Measurements from ENCODE around the gene S100Z. TPM values are rescaled to one million over a fixed set of nuclear protein-coding genes. Genes with fewer than 3 reads are reported as not detected.
"Not testable (repeated sequence)": the region's sequence is repeated elsewhere in the genome, so short reads cannot be mapped to it uniquely, and the experiment has no call there.

S100Z gene
- total RNA-seq, 1 donor from 2014 or later, result not detected

DNA sequence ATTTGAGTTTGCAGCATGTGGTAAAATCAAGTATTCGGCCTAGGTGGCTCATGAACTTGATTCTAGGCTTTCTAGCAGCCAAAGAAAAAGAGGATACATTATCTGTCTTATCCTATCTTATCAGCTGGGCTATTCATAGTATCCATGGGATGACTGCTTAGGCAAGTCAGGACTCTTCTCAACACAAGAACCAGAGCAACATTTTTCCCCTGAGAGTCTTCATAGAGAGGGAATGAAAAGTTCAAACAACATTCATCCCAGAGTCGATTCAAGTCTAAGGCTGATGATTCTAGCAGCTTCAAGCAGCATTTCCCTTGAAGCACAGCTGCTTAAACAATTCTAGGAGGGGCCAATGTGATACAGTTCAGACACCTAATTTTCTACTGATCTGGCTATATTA, 3.0 kb downstream of the S100Z start:
- FAIRE-seq (no peak), DNase-seq (ENCODE audit: low read depth) (no peak)
- Histone ChIP-seq H3K4me3 (ENCODE audit: low read depth, low read length) (no peak overlapping the region), H3K27me3 (ENCODE audit: control insufficient read depth, insufficient read depth, low read length) (no peaks in the 10 kb centered on the region), H3K36me3 (ENCODE audit: control insufficient read depth, insufficient read depth, low read length) (no peaks in the 10 kb centered on the region)
- TF ChIP-seq, protein P1, sequence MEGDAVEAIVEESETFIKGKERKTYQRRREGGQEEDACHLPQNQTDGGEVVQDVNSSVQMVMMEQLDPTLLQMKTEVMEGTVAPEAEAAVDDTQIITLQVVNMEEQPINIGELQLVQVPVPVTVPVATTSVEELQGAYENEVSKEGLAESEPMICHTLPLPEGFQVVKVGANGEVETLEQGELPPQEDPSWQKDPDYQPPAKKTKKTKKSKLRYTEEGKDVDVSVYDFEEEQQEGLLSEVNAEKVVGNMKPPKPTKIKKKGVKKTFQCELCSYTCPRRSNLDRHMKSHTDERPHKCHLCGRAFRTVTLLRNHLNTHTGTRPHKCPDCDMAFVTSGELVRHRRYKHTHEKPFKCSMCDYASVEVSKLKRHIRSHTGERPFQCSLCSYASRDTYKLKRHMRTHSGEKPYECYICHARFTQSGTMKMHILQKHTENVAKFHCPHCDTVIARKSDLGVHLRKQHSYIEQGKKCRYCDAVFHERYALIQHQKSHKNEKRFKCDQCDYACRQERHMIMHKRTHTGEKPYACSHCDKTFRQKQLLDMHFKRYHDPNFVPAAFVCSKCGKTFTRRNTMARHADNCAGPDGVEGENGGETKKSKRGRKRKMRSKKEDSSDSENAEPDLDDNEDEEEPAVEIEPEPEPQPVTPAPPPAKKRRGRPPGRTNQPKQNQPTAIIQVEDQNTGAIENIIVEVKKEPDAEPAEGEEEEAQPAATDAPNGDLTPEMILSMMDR (IDR thresholded peaks at IDR 0.05; ENCODE audit: insufficient read depth, low read length, severe bottlenecking), result no peak

DNA sequence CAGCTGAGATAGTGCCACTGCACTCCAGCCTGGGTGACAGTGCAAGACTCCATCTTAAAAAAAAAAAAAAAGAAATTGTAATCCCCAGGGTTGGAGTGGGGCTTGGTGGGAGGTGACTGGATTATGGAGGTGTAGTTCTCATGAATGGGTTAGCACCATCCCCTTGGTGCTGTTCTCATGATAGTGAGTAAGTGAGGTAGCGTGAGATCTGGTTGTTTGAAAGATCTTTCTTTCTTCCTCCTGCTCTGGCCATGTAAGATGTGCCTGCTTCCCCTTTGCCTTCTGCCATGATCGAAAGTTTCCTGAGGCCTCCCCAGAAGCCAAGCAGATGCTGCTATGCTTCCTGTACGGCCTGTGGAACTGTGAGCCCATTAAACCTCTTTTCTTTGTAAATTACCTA, 3.9 kb downstream of the S100Z start:
- H3K4me3 ChIP-seq (ENCODE audit: low read depth, low read length); H3K36me3 ChIP-seq (ENCODE audit: control insufficient read depth, insufficient read depth, low read length); FAIRE-seq; H3K27me3 ChIP-seq (ENCODE audit: control insufficient read depth, insufficient read depth, low read length); DNase-seq (ENCODE audit: low read depth): not testable (repeated sequence)

DNA sequence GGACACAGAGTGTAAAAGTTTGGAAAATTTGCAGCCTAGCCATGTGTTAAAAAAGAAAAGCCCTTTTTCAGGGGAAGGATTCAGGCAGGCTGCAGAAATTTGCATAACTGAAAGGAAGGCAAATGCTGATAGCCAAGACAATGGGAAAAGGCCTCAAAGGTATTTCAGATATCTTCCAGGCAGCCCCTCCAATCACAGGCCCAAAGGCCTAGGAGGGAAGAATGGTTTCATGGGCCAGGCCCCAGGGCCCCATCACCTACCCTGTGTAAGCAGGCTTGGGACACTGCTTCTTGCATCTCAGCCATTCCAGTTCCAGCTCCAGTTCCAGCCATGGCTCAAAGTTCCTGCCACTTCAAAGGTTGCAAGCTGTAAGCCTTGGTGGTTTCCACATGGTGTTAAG, 4.8 kb downstream of the S100Z start:
- Histone ChIP-seq H3K4me3 (ENCODE audit: low read depth, low read length) (no peak overlapping the region), H3K36me3 (ENCODE audit: control insufficient read depth, insufficient read depth, low read length) (no peaks in the 10 kb centered on the region), H3K27me3 (ENCODE audit: control insufficient read depth, insufficient read depth, low read length) (no peaks in the 10 kb centered on the region)
- TF ChIP-seq, protein P1 (IDR thresholded peaks at IDR 0.05; ENCODE audit: insufficient read depth, low read length, severe bottlenecking), result no peak
- DNase-seq (ENCODE audit: low read depth) (no peak), FAIRE-seq (no peak)

DNA sequence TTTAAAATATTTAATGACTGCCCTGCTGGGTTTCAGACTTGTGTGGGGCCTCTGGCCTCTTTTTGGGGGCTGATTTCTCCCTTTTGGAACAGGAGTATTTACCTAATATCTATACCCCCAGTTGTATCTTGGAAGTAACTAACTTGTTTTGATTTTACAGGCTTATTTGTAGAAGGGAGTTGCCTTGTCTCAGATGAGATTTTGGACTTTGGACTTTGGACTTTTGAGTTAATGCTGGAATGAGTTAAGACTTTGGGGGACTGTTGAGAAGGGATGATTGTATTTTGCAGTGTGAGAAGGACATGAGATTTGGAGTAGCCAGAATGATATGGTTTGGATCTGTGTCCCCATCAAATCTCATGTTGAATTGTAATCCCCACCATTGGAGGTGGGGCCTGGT, 5.7 kb downstream of the S100Z start:
- H3K27me3 ChIP-seq (ENCODE audit: control insufficient read depth, insufficient read depth, low read length); DNase-seq (ENCODE audit: low read depth); H3K4me3 ChIP-seq (ENCODE audit: low read depth, low read length); FAIRE-seq; H3K36me3 ChIP-seq (ENCODE audit: control insufficient read depth, insufficient read depth, low read length): not testable (repeated sequence)

DNA sequence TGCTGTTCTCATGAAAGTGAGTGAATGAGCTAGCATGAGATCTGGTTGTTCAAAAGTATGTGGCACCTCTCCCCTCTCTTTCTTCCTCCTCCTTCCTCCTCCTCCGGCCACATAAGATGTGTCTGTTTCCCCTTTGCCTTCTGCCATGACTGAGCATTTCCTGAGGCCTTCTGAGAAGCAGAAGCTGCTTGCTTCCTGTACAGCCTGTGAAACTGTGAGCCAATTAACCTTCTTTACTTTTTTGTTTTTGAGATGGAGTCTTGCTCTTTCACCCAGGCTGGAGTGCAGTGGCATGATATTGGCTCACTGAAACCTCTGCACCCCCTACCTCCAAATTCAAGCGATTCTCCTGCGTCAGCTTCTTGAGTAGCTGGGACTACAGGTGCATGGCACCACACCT, 6.1 kb downstream of the S100Z start:
- TF ChIP-seq, protein P1 (IDR thresholded peaks at IDR 0.05; ENCODE audit: insufficient read depth, low read length, severe bottlenecking), result no peak
- H3K36me3 ChIP-seq (ENCODE audit: control insufficient read depth, insufficient read depth, low read length), result no peaks in the 10 kb centered on the region
- no peak for FAIRE-seq
- no peak for DNase-seq (ENCODE audit: low read depth)
- H3K4me3 ChIP-seq (ENCODE audit: low read depth, low read length), result no peak overlapping the region
- no peaks in the 10 kb centered on the region for H3K27me3 ChIP-seq (ENCODE audit: control insufficient read depth, insufficient read depth, low read length)

DNA sequence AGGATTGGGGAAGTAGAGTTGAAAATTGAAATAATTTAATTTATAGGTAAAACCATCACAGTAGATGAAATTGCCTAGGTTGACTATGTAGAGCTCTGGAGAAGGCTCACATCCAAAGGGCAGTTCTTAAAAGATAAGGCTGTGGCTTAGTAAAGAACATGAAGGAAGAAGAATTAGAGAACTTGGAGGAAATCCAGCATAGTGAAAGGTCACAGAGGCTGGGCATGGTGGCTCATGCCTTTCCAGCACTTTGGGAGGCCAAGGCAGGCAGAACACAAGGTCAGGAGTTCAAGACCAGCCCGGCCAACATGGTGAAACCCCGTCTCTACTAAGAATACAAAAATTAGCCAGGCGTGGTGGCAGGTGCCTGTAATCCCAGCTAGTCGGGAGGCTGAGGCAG, 7.0 kb downstream of the S100Z start:
- H3K27me3 ChIP-seq (ENCODE audit: control insufficient read depth, insufficient read depth, low read length); H3K36me3 ChIP-seq (ENCODE audit: control insufficient read depth, insufficient read depth, low read length); DNase-seq (ENCODE audit: low read depth); FAIRE-seq; H3K4me3 ChIP-seq (ENCODE audit: low read depth, low read length): not testable (repeated sequence)

DNA sequence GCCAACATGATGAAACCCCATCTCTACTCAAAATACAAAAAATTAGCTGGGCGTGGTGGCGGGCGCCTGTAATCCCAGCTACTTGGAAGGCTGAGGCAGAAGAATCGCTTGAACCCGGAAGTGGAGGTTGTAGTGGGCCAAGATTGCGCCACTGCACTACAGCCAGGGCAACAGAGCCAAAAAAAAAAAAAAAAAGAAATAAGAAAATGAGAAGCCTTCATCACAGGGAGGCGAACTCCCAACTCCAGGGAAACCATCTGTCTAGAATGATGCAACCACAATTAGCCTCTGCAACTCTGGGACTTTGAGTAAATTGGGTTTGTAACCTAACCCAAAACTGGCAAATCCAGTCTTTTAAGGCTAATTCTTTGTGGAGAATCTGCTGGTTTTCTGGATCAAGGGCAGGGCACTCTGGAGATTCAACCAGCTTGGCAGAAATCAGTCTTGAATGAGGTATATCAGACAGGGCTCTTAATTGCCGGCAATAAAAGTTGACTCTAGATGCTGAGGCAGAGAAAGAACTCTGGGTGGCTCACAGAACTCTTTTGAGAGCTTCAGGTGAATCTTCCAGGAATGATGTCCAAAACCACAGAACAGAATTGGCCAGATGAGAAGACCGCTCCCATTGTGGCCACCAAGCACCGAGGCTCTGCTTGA, 9.9 kb downstream of the S100Z start:
- no peak overlapping the region for H3K4me3 ChIP-seq (ENCODE audit: low read depth, low read length)
- FAIRE-seq, result no peak
- DNase-seq (ENCODE audit: low read depth), result no peak
- H3K27me3 ChIP-seq (ENCODE audit: control insufficient read depth, insufficient read depth, low read length), result no peaks in the 10 kb centered on the region
- TF ChIP-seq, protein P1 (IDR thresholded peaks at IDR 0.05; ENCODE audit: insufficient read depth, low read length, severe bottlenecking), result no peak
- no peaks in the 10 kb centered on the region for H3K36me3 ChIP-seq (ENCODE audit: control insufficient read depth, insufficient read depth, low read length)
